Measurements from ENCODE around the gene FFAR2. TPM values are rescaled to one million over a fixed set of nuclear protein-coding genes. Genes with fewer than 3 reads are reported as not detected.

Gene FFAR2
- total and polyA plus RNA-seq, 9 of the 15 experiments (the other 6 are each of a cell fraction or from before 2014, with no cell fraction given), result not detected

DNA sequence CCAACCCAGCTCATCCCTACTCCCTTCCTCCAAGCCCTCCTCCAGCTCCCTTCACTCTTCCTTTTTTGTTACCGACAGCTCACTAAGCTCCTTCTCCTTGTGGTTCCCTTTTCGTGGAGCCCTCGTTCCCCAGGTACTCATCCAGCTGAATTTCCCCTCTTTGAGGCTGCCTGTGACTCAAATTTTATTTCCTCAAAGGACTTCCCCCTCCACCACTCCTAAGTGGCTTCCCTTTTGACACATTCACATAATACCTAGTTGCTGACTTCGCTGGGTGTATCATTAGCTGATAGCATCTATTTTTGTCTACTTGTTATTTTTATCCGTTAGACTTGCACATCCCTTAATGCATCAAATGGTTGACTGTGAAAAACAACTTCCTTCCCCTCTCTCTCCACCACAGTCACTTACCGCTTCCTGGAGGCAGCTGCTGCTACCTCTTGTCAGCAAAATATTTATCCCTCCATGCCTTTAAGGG lies 14.5 kb downstream of the FFAR2 start (continued):
- TF ChIP-seq KLF1 (tag; IDR thresholded peaks at IDR 0.05) (no peak), ZNF699 (CRISPR knock-in tag; IDR thresholded peaks at IDR 0.05; ENCODE audit: insufficient replicate concordance) (no peak), CAMTA2 (CRISPR knock-in tag; conservative IDR thresholded peaks at IDR 0.05) (no peak), DDX20 (tag; IDR thresholded peaks at IDR 0.05; ENCODE audit: low read depth) (no peak), ZNF174 (CRISPR knock-in tag; IDR thresholded peaks at IDR 0.05) (no peak), KLF10 (CRISPR knock-in tag; IDR thresholded peaks at IDR 0.05) (no peak), ARID4B (CRISPR knock-in tag; IDR thresholded peaks at IDR 0.05) (no peak), TCFL5 (CRISPR knock-in tag; conservative IDR thresholded peaks at IDR 0.05) (no peak), ID3 (CRISPR knock-in tag; IDR thresholded peaks at IDR 0.05) (no peak), ID3 (tag; IDR thresholded peaks at IDR 0.05) (no peak), DEAF1 (CRISPR knock-in tag; IDR thresholded peaks at IDR 0.05) (no peak), FOXJ3 (CRISPR knock-in tag; IDR thresholded peaks at IDR 0.05) (no peak), CREB1 (IDR thresholded peaks at IDR 0.05) (no peak), CREB1 (CRISPR knock-in tag; IDR thresholded peaks at IDR 0.05) (no peak)
- TF ChIP-seq, protein P1, sequence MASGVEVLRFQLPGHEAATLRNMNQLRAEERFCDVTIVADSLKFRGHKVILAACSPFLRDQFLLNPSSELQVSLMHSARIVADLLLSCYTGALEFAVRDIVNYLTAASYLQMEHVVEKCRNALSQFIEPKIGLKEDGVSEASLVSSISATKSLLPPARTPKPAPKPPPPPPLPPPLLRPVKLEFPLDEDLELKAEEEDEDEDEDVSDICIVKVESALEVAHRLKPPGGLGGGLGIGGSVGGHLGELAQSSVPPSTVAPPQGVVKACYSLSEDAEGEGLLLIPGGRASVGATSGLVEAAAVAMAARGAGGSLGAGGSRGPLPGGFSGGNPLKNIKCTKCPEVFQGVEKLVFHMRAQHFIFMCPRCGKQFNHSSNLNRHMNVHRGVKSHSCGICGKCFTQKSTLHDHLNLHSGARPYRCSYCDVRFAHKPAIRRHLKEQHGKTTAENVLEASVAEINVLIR (CRISPR knock-in tag; IDR thresholded peaks at IDR 0.05), result no peak
- TF ChIP-seq, protein P2, sequence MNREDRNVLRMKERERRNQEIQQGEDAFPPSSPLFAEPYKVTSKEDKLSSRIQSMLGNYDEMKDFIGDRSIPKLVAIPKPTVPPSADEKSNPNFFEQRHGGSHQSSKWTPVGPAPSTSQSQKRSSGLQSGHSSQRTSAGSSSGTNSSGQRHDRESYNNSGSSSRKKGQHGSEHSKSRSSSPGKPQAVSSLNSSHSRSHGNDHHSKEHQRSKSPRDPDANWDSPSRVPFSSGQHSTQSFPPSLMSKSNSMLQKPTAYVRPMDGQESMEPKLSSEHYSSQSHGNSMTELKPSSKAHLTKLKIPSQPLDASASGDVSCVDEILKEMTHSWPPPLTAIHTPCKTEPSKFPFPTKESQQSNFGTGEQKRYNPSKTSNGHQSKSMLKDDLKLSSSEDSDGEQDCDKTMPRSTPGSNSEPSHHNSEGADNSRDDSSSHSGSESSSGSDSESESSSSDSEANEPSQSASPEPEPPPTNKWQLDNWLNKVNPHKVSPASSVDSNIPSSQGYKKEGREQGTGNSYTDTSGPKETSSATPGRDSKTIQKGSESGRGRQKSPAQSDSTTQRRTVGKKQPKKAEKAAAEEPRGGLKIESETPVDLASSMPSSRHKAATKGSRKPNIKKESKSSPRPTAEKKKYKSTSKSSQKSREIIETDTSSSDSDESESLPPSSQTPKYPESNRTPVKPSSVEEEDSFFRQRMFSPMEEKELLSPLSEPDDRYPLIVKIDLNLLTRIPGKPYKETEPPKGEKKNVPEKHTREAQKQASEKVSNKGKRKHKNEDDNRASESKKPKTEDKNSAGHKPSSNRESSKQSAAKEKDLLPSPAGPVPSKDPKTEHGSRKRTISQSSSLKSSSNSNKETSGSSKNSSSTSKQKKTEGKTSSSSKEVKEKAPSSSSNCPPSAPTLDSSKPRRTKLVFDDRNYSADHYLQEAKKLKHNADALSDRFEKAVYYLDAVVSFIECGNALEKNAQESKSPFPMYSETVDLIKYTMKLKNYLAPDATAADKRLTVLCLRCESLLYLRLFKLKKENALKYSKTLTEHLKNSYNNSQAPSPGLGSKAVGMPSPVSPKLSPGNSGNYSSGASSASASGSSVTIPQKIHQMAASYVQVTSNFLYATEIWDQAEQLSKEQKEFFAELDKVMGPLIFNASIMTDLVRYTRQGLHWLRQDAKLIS (CRISPR knock-in tag; IDR thresholded peaks at IDR 0.05), result no peak
